ENCODE results near the gene SYNPO2. TPM values are rescaled to one million over a fixed set of nuclear protein-coding genes. Genes with fewer than 3 reads are reported as not detected.
"Not testable (repeated sequence)": the region's sequence is repeated elsewhere in the genome, so short reads cannot be mapped to it uniquely, and the experiment has no call there.

Gene SYNPO2
- polyA plus RNA-seq, 3 donors: 2.2 to 28.5 (median 27.8) TPM

DNA sequence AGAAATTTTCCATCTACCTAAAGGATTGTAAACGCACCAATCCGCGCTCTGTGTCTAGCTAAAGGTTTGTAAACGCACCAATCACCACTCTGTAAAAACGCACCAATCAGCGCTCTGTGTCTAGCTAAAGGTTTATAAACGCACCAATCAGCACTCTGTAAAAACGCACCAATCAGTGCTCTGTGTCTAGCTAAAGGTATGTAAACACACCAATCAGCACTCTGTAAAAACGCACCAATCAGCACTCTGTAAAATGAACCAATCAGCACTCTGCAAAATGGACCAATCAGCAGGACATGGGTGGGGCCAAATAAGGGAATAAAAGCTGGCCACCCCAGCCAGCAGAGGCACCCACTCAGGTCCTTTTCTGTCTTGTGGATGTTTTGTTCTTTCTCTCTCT lies 10.1 kb upstream of the SYNPO2 start:
- not testable (repeated sequence) for H3K27ac ChIP-seq (ENCODE audit: low read depth, low read length)
- WGBS, 3 donors: 96 to 98% (median 97%) methylated on average over 9 of the region's 9 CpGs

DNA sequence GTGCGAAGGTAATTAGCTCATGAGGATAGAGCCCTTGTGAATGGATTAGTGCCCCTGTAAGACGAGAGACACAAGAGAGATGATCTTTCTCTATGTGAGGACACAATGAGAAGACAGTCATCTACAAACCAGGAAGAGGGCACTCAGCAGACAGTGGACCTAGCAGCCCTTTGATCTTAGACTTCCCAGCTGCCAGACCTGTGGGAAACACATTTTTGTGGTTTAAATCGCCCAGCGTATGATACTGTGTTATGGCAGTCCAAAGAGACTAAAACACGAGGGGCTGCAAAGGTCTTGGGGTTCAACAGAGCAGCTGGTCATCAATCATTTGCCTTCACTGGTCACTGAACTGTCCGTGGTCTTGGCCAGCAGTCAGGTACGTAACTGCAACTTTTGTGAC lies 9.2 kb upstream of the SYNPO2 start:
- no peak overlapping the region for H3K27ac ChIP-seq (ENCODE audit: low read depth, low read length)
- WGBS, 3 donors: 78 to 88% (median 87%) methylated on average over 7 of the region's 7 CpGs

DNA sequence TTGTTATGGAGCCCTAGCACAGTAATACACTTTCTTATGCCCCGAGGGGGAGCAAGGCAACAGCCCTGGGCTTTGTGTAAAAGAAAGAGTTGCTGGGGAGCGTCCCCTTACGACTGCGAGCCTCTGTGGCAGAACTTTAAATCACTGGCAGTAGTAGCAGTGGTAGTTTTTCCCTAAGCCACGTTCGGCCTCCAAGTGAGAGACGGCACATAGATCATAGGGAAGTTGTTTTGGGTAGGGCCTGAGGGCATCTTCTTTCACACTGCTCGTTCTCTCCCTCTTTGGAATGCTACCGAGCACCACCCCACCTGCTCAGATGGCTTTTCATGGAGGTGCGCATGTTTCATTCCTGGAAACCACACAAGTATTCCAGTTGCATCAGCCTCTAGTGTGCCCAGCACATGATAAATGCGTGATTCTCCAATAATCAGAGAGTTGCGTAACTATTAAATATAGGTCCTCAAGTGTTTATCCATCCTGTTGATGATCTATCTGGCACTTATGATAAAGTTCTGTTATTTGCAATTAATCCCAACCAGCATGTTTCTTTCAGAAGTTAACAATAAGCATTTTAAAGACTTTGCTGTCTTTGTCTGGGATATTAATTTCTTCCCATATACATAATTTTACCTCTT lies 7.0 kb upstream of the SYNPO2 start:
- 86 to 90% (median 87%) methylated on average over 12 of the region's 12 CpGs for WGBS, 3 donors
- no peak overlapping the region for H3K27ac ChIP-seq (ENCODE audit: low read depth, low read length)

DNA sequence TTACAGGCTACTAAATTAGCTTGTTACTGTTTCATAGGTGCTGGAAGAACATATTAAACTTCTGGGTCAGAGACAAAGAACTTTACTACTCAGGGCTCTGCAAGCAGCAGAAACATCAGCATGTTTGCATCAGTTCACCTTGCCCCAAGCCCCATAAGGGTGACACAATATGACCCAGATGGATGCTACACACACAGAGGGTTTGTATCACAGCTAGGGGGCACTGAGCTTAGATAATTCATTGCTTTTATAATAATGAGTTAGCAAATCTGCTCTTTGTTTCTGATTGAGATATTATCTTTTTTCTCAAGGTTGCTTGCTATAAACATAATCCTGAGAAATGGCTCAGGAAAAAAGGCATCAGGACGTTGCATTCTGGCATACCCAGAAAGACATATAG lies 4.8 kb upstream of the SYNPO2 start:
- WGBS, 3 donors: 55 to 74% (median 56%) methylated on average over 1 of the region's 1 CpG
- no peak overlapping the region for H3K27ac ChIP-seq (ENCODE audit: low read depth, low read length)

DNA sequence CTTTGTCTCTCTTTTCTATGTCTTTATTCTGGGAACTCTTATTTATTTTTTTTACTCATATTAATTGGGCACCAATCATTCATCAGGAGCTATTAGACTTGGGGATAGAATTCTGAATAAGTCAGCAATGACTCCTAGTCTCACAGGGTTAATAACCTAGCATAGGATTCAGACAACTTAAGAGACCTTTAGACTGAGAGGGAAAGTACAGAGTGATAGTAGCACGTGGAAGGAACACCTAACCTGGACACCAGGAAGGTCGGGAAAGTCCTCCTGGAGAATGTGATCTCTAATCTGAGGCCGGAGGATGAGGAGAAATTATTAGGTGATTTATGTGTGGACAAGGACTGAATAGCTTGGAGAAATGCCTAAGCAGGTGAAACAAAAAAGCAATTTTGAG lies 3.9 kb upstream of the SYNPO2 start:
- 76 to 96% (median 88%) methylated on average over 3 of the region's 3 CpGs for WGBS, 3 donors
- H3K27ac ChIP-seq (ENCODE audit: low read depth, low read length): no peak overlapping the region

DNA sequence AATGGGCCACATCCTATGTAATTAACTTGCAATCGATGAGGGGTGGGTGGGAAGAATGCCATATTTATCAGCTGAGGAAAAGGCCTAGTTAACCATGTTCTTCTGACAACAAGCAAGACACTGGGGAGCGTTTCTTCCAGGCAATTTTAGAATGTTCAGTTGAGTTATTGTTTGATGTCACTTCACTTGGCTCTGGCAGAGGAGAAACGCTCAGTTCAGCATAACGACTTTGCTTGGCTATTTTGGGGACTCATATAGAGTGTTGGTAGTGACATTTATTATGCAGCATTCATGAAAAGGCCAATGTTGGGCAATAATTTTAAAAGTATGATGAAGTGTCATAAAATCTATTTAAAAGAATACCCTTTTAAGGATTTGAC lies 648 bp downstream of the SYNPO2 start:
- H3K27ac ChIP-seq (ENCODE audit: low read depth, low read length): no peak overlapping the region
- WGBS, 3 donors: 25 to 60% (median 48%) methylated on average over 4 of the region's 4 CpGs

DNA sequence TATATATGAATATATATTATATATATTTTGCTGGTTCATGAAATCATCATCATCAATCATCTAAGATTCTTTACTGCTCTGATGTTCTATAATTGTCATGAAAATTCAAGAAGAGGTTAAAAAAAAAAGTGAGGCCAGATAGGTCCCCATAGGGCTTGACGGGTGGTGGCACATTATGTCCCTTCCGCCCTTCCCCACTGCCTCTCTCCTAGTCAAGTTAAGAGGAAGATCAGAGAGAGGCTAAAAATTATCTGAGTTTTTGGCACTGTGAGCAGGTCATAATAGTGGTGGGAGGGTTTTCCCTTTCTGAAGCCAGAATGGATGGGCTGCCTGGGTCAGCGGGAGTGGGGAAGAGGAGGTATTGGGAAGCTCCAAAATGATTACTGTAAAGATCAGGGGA lies 5.4 kb downstream of the SYNPO2 start:
- no peak overlapping the region for H3K27ac ChIP-seq (ENCODE audit: low read depth, low read length)
- WGBS, 3 donors: 74 to 87% (median 77%) methylated on average over 3 of the region's 3 CpGs

DNA sequence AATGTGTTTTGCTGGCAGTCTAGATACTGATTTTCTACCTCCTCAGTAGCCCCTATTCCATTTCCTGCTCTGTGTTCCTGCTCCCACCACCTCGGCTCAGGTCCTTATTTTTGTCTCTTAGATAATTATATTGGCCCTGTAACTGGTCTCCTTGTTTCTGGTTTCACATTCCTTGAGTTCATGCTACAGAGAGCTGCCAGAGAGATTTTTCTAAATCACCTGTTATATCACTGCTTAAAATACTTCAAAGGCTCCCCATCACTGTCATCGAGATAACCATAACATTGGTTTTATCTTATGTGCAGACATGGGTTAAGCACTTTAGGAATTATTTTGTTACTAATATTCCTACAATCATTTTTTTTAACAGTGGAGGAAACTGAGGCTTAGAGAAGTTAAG lies 9.6 kb downstream of the SYNPO2 start:
- 78 to 91% (median 84%) methylated on average over 2 of the region's 2 CpGs for WGBS, 3 donors
- H3K27ac ChIP-seq (ENCODE audit: low read depth, low read length): no peak overlapping the region

DNA sequence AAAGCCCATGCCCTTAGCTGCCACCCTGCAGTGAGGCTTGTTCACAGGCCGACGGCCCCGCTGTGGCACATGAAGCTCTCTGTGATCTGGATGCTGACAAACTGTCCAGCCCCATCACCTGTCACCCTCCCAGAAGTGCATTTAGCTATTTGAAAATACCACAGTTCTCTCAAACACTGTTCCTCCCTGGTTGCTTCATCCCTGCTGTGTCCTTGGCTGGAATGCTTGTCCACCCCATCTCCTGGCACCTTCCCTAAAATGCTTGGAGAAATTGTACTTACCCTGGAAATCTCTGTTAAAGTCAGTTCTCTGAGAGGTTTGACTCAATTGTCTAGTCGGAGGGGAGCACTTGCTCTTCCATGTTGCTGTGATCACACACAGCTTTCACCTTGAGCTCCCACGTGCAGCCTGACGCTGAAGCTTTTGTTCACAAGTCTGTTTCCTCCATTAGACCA lies 10.1 kb downstream of the SYNPO2 start:
- WGBS, 3 donors: 79 to 85% (median 82%) methylated on average over 6 of the region's 6 CpGs
- H3K27ac ChIP-seq (ENCODE audit: low read depth, low read length): no peak overlapping the region

DNA sequence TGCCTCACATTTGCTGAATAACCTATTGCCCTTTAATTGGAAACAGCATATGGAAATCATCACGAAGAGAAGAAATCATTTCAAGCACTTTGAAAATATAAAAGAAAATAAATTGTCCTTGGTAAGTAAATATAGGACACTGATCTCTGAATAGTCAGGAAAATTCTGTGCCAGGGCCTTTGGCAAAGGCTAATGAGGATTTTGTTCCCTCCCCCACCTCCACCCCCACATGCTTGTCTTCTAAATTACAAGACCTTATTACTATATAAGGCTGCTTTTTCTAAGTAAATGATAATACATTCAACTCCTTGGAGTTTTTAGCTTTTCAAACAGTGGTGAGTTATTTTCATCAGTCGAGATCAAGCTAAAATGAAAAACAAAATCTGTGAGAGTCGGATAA lies 15.8 kb downstream of the SYNPO2 start:
- H3K27ac ChIP-seq (ENCODE audit: low read depth, low read length): no peak overlapping the region
- 55 to 60% (median 56%) methylated on average over 3 of the region's 3 CpGs for WGBS, 3 donors

DNA sequence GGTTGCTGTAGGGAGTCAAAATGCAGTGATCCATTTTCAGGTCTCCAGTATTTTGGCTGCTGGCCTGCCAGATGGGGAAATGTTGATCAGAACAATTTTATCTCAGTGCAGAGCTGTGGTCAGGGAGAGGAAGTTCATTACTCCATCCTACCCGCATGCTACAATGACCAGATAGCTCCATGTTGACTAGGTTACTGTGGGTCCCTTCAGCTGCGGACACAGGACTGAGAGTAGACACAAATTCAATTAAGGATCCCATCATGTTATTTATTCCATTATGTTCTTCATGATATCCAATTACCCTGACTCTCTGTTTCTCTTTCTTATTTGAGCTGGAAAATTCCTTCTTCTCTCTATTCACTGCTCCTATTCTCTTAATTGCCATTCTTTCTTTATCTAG lies 16.3 kb downstream of the SYNPO2 start:
- no peak overlapping the region for H3K27ac ChIP-seq (ENCODE audit: low read depth, low read length)
- 40 to 64% (median 43%) methylated on average over 2 of the region's 2 CpGs for WGBS, 3 donors

DNA sequence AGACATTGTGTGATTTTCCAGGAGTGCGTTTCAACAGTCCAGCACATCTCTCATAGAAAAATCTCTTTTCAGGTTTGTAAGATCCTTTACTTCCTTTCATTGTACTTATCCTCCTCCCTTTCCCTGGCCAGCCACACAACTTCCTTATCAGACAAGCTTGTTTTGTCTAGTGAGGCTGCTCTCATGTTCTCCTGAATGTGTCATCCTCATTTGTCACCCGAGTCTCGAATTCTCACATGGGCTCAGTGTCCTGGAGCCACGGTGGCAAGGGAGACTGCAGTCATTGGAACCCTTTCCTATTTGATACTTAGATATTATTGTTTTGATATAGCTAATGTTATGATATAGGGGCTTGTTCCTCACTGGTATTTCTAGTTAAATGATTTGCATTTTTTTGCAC lies 16.9 kb downstream of the SYNPO2 start:
- 52 to 67% (median 57%) methylated on average over 4 of the region's 4 CpGs for WGBS, 3 donors
- H3K27ac ChIP-seq (ENCODE audit: low read depth, low read length): no peak overlapping the region

DNA sequence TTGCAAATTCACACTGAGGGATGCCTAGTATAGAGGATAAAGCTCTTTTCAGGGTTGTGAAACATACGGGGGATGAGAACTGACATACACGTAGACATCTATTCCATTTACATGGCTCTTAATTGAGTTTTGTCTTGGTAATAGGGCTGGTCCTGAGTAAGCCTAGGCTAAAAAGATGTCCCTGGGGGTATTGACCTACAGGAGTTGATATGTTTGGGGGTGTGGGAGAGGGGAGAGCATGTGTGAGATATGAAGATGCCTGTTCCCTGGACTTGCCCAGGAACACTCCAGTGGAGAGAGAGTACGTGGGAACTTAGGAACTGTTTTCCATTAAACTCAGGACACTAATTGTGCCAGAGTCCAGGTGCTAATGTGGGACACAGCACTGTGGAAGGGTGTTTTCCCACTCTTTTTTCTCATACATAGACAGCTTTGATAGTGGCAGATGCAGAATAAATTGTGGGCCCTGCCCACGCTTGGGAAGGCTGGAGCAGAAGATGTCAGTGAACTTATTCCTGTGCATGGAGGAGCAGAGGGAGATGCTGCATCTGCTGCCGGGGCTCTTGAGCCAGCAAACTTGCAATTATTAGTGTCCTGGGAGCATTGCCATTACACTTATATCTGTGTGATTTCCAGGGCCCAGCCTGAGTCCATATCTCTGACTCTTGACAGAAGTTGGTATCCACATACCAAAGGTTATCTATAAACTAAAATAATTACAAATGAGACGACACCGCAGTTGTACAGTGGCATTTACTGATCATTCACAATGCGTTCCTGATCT lies 20.7 kb downstream of the SYNPO2 start:
- H3K27ac ChIP-seq (ENCODE audit: low read depth, low read length): no peak overlapping the region
- WGBS, 3 donors: 57 to 78% (median 69%) methylated on average over 8 of the region's 8 CpGs

DNA sequence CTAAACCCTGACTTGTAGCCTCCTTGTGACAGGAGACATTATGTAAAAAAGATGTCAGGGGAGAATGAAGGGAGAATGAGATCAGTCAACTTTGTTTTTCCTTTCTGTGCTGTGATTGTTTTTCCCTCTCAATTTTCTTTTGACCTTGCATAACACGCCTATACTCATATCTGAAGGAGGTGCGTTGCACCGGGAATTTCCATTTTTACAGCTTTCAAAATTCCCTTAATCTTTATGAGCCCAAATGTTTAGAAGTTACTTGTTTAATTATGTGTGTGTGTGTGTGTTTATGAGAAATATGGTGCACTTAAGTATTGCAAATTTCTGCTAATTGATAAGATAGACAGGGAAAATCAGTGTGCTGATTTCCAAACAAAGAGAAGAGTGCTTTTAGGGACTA lies 21.6 kb downstream of the SYNPO2 start:
- WGBS, 3 donors: 38 to 81% (median 72%) methylated on average over 3 of the region's 3 CpGs
- H3K27ac ChIP-seq (ENCODE audit: low read depth, low read length): no peak overlapping the region

DNA sequence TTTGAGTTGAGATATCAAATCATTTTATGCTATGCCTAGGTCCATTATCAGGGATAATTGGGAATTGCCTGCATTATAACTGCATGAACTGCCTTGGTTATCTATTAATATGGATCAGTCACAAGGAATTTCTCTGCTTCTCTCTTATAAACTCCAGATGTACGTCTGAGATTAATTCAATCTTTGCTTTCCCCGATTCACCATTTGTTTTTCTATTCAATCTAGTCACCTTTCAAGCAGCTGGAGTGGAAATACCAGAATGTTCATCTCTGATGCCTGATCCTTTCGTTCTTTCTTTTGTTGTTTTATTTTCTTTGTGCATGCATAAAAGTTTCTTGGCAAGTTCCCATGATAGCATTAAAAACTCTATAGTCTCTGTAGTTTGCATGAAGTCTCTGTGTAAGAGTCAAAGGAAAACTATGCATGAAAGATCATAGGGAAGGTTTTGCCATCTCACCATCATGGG lies 22.6 kb downstream of the SYNPO2 start:
- 77 to 87% (median 80%) methylated on average over 3 of the region's 3 CpGs for WGBS, 3 donors
- no peak overlapping the region for H3K27ac ChIP-seq (ENCODE audit: low read depth, low read length)

DNA sequence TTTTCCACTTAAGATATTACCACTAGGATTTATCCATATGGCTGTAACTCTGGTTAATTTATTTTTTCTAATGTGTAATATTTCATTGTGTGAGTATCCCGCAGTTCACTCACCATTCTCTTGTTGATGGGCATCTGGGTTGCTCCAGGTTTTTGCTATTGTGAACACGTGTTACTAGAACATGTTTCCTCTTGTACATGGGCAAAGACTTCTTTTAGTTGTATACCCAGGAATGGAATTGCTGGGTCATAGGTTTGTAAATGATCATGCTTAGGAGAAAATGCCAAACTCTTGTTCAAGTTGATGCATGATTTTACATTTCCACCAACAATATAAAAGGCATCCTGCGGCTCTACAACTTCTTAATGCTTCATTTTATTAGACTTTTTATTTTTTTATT lies 26.8 kb downstream of the SYNPO2 start:
- WGBS, 3 donors: 92 to 97% (median 96%) methylated on average over 3 of the region's 3 CpGs
- H3K27ac ChIP-seq (ENCODE audit: low read depth, low read length): no peak overlapping the region

DNA sequence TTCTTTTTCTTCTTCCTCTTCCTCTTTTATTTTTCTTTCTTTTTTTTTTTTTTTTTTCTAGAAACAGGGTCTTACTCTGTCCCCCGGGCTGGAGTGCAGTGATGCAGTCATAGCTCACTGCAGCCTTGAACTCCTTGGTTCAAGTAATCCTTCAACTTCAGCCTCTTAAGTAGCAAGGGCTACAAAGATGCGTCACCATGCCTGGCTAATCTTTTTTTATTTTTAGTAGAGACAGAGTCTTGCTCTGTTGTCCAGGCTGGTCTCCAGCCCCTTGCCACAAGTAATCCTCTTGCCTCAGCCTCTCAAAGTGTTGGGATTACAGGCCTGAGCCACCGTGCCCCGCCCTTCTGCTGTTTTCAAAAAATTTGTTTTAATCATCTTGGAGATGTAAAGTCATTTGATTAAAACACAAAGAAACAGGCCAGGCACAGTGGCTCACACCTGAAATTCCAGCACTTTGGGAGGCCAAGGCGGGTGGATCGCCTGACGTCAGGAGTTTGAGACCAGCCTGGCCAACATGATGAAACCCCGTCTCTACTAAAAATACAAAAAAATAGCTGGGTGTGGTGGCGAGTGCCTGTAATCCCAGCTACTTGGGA lies 28.1 kb downstream of the SYNPO2 start:
- WGBS, 3 donors: 91 to 97% (median 93%) methylated on average over 9 of the region's 9 CpGs
- no peak overlapping the region for H3K27ac ChIP-seq (ENCODE audit: low read depth, low read length)

DNA sequence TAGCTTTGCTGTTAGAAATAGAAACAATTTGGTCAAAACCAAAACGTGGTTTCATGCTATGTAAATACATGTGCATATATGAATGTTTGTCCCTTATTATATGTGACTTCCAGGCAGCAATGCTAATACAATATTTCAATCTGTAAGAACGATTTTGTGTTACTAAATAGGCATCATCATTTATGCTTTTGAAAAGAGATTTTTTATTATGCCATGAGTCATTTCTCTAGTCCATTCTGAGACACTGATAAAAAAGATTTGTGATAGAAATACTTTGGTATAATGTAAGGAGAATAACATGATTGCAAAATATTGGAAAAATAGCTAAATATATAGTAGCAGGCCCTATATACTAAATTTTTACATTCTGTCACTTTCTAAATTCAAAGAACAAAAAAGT lies 28.9 kb downstream of the SYNPO2 start:
- WGBS, 3 donors: 57 to 65% (median 60%) methylated on average over 2 of the region's 2 CpGs
- H3K27ac ChIP-seq (ENCODE audit: low read depth, low read length): no peak overlapping the region

DNA sequence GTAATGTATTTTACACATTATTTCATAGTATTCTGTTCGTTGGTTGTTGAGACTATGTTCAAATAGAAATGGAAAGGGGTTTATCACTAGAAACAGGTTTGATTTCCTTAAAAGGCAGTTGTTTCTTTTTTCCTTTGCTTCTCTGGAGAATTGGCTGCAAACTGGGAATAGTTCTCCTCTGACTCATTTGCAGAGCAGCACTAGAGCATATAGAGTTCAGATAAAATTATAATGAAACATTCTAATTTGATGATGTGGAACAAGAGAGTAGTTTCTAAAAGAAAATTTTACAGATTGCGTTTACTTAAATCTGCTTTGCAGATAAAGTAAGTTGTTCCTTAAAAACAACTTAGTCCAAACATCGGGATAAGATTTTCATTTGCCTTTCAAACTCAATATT lies 29.7 kb downstream of the SYNPO2 start:
- 48 to 55% (median 51%) methylated on average over 3 of the region's 3 CpGs for WGBS, 3 donors
- H3K27ac ChIP-seq (ENCODE audit: low read depth, low read length): no peak overlapping the region

DNA sequence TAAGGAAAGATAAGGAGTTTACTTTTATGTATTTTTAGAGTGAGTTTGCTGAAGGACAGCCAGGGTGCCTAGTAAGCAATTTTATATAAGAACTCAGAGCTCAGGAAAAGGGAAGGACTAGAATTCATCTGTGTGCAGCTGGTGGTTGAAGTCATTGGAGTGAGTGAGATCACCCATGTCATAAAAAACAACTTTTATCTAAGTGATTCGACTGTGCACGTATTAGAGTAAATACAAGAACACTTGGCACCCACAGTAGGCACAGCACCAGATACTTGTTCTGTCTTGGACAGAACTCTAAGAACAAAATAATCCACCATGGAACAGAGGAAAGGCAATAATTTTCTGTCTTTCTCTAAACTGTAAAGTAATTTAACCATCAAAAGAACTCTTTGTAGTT lies 31.6 kb downstream of the SYNPO2 start:
- no peak overlapping the region for H3K27ac ChIP-seq (ENCODE audit: low read depth, low read length)
- WGBS, 3 donors: 38 to 45% (median 43%) methylated on average over 2 of the region's 2 CpGs
